WTC11 (cell line): ENCODE measurements around the gene IFI27L2. TPM values are rescaled to one million over a fixed set of nuclear protein-coding genes. Genes with fewer than 3 reads are reported as not detected.

Source experiments
- ATAC-seq: fragments of 200-7000 bp; cut with Tn5 transposase; 2 replicates; pipeline ENCODE4 v1.10.0; 2021; ENCODE audit warnings: mild to moderate bottlenecking, moderate library complexity
- CTCF ChIA-PET: fragments of 300-600 bp; sonication (Branson Sonifier 250); formaldehyde crosslinking; loops from one replicate; lab custom pipeline; 2021; ENCODE audit warnings: antibody characterized with exemption; lab: Charles Lee
- POLR2A ChIA-PET: fragments of 350-600 bp; sonication (Branson Sonifier 250); formaldehyde crosslinking; loops from one replicate; lab custom pipeline; 2021; ENCODE audit warnings: antibody characterized with exemption; lab: Charles Lee
- DNase-seq: peaks from one replicate; pipeline ENCODE4 v3.0.0; 2021; ENCODE audit warnings: low spot score
- H3K27ac Mint-ChIP-seq: 2 replicates; pipeline ENCODE4 v1.8.0; 2021; ENCODE audit warnings: mixed read lengths
- H3K27me3 Mint-ChIP-seq: 2 replicates; pipeline ENCODE4 v1.8.0; 2021; ENCODE audit warnings: low read depth, mild to moderate bottlenecking, moderate library complexity, mixed read lengths
- H3K36me3 Mint-ChIP-seq: 2 replicates; pipeline ENCODE4 v1.8.0; 2021; ENCODE audit warnings: mixed read lengths
- H3K4me1 Mint-ChIP-seq: 2 replicates; pipeline ENCODE4 v1.8.0; 2022; ENCODE audit warnings: mixed read lengths
- H3K4me3 Mint-ChIP-seq: 2 replicates; pipeline ENCODE4 v1.8.0; 2021; ENCODE audit warnings: mild to moderate bottlenecking, moderate library complexity, mixed read lengths
- H3K9me3 Mint-ChIP-seq: 2 replicates; pipeline ENCODE4 v1.8.0; 2021; ENCODE audit warnings: mixed read lengths
- CBFB ChIP-seq: sonication (generic); formaldehyde crosslinking; IDR thresholded peaks from 2 replicates; pipeline ENCODE4 v1.8.1; 2022; ENCODE audit warnings: mild to moderate bottlenecking, low read depth, missing genetic modification reagents
- ERG ChIP-seq: fragments of 250-450 bp; sonication (Bioruptor Pico); IDR thresholded peaks from 2 replicates; pipeline ENCODE4 v1.8.0; 2021; ENCODE audit warnings: mild to moderate bottlenecking
- FOXJ3 ChIP-seq: sonication (generic); formaldehyde crosslinking; IDR thresholded peaks from 2 replicates; pipeline ENCODE4 v1.9.0; 2021; ENCODE audit warnings: missing genetic modification reagents, mild to moderate bottlenecking, borderline replicate concordance
- FOXK1 ChIP-seq: sonication (generic); formaldehyde crosslinking; IDR thresholded peaks from 2 replicates; pipeline ENCODE4 v1.8.0; 2022; ENCODE audit warnings: mild to moderate bottlenecking, moderate library complexity, missing genetic modification reagents
- FOXP4 ChIP-seq: sonication (generic); formaldehyde crosslinking; IDR thresholded peaks from 2 replicates; pipeline ENCODE4 v1.8.0; 2022; ENCODE audit warnings: mild to moderate bottlenecking, missing genetic modification reagents
- GRHL2 ChIP-seq: fragments of 250-450 bp; sonication (Bioruptor Pico); IDR thresholded peaks from 2 replicates; pipeline ENCODE4 v1.8.0; 2022; ENCODE audit warnings: mild to moderate bottlenecking, moderate library complexity; ENCODE audit not compliant: insufficient replicate concordance, severe bottlenecking
- MYBL2 ChIP-seq: sonication (generic); formaldehyde crosslinking; IDR thresholded peaks from 2 replicates; pipeline ENCODE4 v1.8.1; 2023; ENCODE audit warnings: mild to moderate bottlenecking, moderate library complexity, missing genetic modification reagents
- NFE2L1 ChIP-seq: sonication (generic); formaldehyde crosslinking; IDR thresholded peaks from 2 replicates; pipeline ENCODE4 v1.8.1; 2023; ENCODE audit warnings: missing genetic modification reagents
- NR1H2 ChIP-seq: sonication (generic); formaldehyde crosslinking; IDR thresholded peaks from 2 replicates; pipeline ENCODE4 v1.9.0; 2021; ENCODE audit warnings: mild to moderate bottlenecking, moderate library complexity, missing genetic modification reagents
- NR3C1 ChIP-seq: sonication (generic); formaldehyde crosslinking; conservative IDR thresholded peaks from 2 replicates; pipeline ENCODE4 v1.8.1; 2023; ENCODE audit warnings: low read depth, mild to moderate bottlenecking, missing genetic modification reagents
- ZNF232 ChIP-seq: sonication (generic); formaldehyde crosslinking; IDR thresholded peaks from 2 replicates; pipeline ENCODE4 v1.8.0; 2022; ENCODE audit warnings: mild to moderate bottlenecking, missing genetic modification reagents
- ZNF317 ChIP-seq: sonication (generic); formaldehyde crosslinking; IDR thresholded peaks from 2 replicates; pipeline ENCODE4 v1.8.1; 2023; ENCODE audit warnings: low read depth, mild to moderate bottlenecking, moderate library complexity, missing genetic modification reagents, borderline replicate concordance
- ZNF416 ChIP-seq: fragments of 250-450 bp; sonication (Bioruptor Pico); IDR thresholded peaks from 2 replicates; pipeline ENCODE4 v1.9.0; 2021; ENCODE audit warnings: mild to moderate bottlenecking, inconsistent platforms
- ZNF425 ChIP-seq: fragments of 250-450 bp; sonication (Bioruptor Pico); conservative IDR thresholded peaks from 2 replicates; pipeline ENCODE4 v1.9.0; 2021; ENCODE audit warnings: mild to moderate bottlenecking
- total RNA-seq: library from RNA; stranded (reverse); gene quantifications from 3 replicates; pipeline ENCODE4 v1.2.3, GENCODE V29; 2021
- TF ChIP-seq, protein P1 (sequence below): sonication (generic); formaldehyde crosslinking; IDR thresholded peaks from 2 replicates; pipeline ENCODE4 v1.8.1; 2023; ENCODE audit warnings: mild to moderate bottlenecking, missing genetic modification reagents, moderate library complexity
- TF ChIP-seq, protein P2 (sequence below): sonication (generic); formaldehyde crosslinking; IDR thresholded peaks from 2 replicates; pipeline ENCODE4 v1.8.0; 2022; ENCODE audit warnings: mild to moderate bottlenecking, missing genetic modification reagents
- TF ChIP-seq, protein P3 (sequence below): sonication (generic); formaldehyde crosslinking; conservative IDR thresholded peaks from 2 replicates; pipeline ENCODE4 v1.8.1; 2023; ENCODE audit warnings: mild to moderate bottlenecking, low read depth, missing genetic modification reagents, moderate library complexity
- TF ChIP-seq, protein P4 (sequence below): fragments of 200-600 bp; IDR thresholded peaks from 2 replicates; pipeline ENCODE4 v1.8.0; 2022; ENCODE audit warnings: antibody characterized with exemption

The IFI27L2 gene
- total RNA-seq, 1 experiment from 2014 or later, result 22.1 TPM

DNA sequence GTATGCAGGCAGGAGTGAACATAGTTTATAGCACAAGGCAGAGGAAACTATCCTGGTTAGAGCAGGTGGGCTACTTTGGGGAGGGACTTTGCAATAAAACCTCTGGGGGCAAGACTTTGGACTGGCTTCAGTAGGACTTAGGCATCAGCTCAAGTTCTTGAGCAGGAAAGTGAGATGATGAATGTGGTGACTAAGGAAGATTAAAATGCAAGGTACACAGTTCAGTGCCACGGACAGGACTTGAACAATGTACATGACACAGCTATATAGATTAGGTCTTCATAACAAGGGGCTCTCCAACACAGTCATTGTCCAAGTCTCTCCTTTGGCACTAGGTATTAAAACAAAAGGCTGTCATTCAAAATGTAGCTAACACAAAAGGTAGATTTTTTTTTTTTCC is 23.3 kb upstream of the IFI27L2 start:
- ChIA-PET CTCF (interaction anchor here (1.8 kb wide), 1 partner anchor 16 kb away, joined by 5 read pairs; no protein-coding TSS in a partner anchor), POLR2A (no interaction called here)
- H3K27ac Mint-ChIP-seq, result no peak overlapping the region
- no peak overlapping the region for H3K4me3 Mint-ChIP-seq
- TF ChIP-seq FOXP4, result no peak
- no peak for TF ChIP-seq ZNF425 (CRISPR knock-in tag)
- TF ChIP-seq, protein P1, sequence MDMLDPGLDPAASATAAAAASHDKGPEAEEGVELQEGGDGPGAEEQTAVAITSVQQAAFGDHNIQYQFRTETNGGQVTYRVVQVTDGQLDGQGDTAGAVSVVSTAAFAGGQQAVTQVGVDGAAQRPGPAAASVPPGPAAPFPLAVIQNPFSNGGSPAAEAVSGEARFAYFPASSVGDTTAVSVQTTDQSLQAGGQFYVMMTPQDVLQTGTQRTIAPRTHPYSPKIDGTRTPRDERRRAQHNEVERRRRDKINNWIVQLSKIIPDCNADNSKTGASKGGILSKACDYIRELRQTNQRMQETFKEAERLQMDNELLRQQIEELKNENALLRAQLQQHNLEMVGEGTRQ (CRISPR knock-in tag), result no peak
- TF ChIP-seq, protein P2, sequence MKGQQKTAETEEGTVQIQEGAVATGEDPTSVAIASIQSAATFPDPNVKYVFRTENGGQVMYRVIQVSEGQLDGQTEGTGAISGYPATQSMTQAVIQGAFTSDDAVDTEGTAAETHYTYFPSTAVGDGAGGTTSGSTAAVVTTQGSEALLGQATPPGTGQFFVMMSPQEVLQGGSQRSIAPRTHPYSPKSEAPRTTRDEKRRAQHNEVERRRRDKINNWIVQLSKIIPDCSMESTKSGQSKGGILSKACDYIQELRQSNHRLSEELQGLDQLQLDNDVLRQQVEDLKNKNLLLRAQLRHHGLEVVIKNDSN (CRISPR knock-in tag), result no peak
- no peak for TF ChIP-seq FOXJ3
- TF ChIP-seq NFE2L1, result no peak
- no peak for TF ChIP-seq NR3C1
- TF ChIP-seq ZNF232 (CRISPR knock-in tag), result no peak
- no peak for TF ChIP-seq NR1H2
- TF ChIP-seq ZNF317, result no peak
- no peak for TF ChIP-seq CBFB (CRISPR knock-in tag)
- TF ChIP-seq ERG (CRISPR knock-in tag), result no peak
- TF ChIP-seq GRHL2, result no peak
- TF ChIP-seq, protein P3, sequence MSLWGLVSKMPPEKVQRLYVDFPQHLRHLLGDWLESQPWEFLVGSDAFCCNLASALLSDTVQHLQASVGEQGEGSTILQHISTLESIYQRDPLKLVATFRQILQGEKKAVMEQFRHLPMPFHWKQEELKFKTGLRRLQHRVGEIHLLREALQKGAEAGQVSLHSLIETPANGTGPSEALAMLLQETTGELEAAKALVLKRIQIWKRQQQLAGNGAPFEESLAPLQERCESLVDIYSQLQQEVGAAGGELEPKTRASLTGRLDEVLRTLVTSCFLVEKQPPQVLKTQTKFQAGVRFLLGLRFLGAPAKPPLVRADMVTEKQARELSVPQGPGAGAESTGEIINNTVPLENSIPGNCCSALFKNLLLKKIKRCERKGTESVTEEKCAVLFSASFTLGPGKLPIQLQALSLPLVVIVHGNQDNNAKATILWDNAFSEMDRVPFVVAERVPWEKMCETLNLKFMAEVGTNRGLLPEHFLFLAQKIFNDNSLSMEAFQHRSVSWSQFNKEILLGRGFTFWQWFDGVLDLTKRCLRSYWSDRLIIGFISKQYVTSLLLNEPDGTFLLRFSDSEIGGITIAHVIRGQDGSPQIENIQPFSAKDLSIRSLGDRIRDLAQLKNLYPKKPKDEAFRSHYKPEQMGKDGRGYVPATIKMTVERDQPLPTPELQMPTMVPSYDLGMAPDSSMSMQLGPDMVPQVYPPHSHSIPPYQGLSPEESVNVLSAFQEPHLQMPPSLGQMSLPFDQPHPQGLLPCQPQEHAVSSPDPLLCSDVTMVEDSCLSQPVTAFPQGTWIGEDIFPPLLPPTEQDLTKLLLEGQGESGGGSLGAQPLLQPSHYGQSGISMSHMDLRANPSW, result no peak
- TF ChIP-seq, protein P4, sequence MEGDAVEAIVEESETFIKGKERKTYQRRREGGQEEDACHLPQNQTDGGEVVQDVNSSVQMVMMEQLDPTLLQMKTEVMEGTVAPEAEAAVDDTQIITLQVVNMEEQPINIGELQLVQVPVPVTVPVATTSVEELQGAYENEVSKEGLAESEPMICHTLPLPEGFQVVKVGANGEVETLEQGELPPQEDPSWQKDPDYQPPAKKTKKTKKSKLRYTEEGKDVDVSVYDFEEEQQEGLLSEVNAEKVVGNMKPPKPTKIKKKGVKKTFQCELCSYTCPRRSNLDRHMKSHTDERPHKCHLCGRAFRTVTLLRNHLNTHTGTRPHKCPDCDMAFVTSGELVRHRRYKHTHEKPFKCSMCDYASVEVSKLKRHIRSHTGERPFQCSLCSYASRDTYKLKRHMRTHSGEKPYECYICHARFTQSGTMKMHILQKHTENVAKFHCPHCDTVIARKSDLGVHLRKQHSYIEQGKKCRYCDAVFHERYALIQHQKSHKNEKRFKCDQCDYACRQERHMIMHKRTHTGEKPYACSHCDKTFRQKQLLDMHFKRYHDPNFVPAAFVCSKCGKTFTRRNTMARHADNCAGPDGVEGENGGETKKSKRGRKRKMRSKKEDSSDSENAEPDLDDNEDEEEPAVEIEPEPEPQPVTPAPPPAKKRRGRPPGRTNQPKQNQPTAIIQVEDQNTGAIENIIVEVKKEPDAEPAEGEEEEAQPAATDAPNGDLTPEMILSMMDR, result no peak
- no peak for TF ChIP-seq ZNF416 (CRISPR knock-in tag)
- no peak for TF ChIP-seq FOXK1 (CRISPR knock-in tag)
- no peak for TF ChIP-seq MYBL2 (CRISPR knock-in tag)
- H3K4me1 Mint-ChIP-seq, result no peaks in the 10 kb centered on the region
- no peak for ATAC-seq
- no peak for DNase-seq
- H3K27me3 Mint-ChIP-seq, result peaks cover 3% of the 10 kb centered on the region
- peaks cover 30% of the 10 kb centered on the region for H3K9me3 Mint-ChIP-seq
- peaks cover 9% of the 10 kb centered on the region for H3K36me3 Mint-ChIP-seq
